HCT116 (cell line): ENCODE data around the gene ACACA. TPM values are rescaled to one million over a fixed set of nuclear protein-coding genes. Genes with fewer than 3 reads are reported as not detected.

Source experiments
- ATAC-seq: fragments of 200-7000 bp; cut with Tn5 transposase; 2 replicates; pipeline ENCODE4 v1.9.1; 2020; ENCODE audit warnings: mild to moderate bottlenecking, moderate library complexity
- BruUV-seq: library from RNA; stranded (reverse); fragments of 400-500 nt; replicated peaks from 2 replicates; lab custom pipeline; 2021; lab: Mats Ljungman, UMichigan
- CTCF ChIA-PET: fragments of 300-600 bp; sonication (Branson Sonifier 250); formaldehyde crosslinking; loops from one replicate; lab custom pipeline; 2021; ENCODE audit warnings: antibody characterized with exemption; lab: Charles Lee
- POLR2A ChIA-PET: fragments of 300-600, 350-600 bp; sonication (Branson Sonifier 250); formaldehyde crosslinking; loops from one replicate; lab custom pipeline; 2021; ENCODE audit warnings: antibody characterized with exemption; lab: Charles Lee
- RAD21 ChIA-PET, 2 experiments: fragments of 300-600 bp; sonication (Branson Sonifier 250); formaldehyde crosslinking; loops; one replicate each; lab custom pipeline; 2023; ENCODE audit warnings: low total read pairs in 2 of 2; ENCODE audit not compliant: uncharacterized antibody in 2 of 2, unreplicated experiment in 2 of 2, low non-redundant PET in 1 of 2; lab: Charles Lee
- DNase-seq: peaks from one replicate; pipeline ENCODE4 v3.0.0-alpha.2; 2010; ENCODE audit warnings: low read depth, low spot score
- H2AFZ ChIP-seq: fragments of 200-600 bp; shearing (Covaris generic), sonication (generic); 2 replicates; pipeline ENCODE4 v1.6.1; 2017; ENCODE audit warnings: low read depth, mixed run types, mixed read lengths, antibody characterized with exemption, low read length; ENCODE audit not compliant: poor library complexity, severe bottlenecking
- H3K27ac ChIP-seq: 2 replicates; pipeline ENCODE4 v1.5.1; 2012; ENCODE audit warnings: low read depth, low read length
- H3K27me3 ChIP-seq: fragments of 200-600 bp; sonication (generic); 2 replicates; pipeline ENCODE4 v1.6.1; 2016; ENCODE audit warnings: mixed run types, low read length, mixed read lengths; ENCODE audit not compliant: insufficient read depth
- H3K36me3 ChIP-seq, 2 experiments: fragments of 200-500 bp in 1 of 2; fragments of 200-600 bp in 1 of 2; sonication (Bioruptor generic) in 1 of 2; sonication (generic) in 1 of 2; 2 replicates each; pipeline versions ENCODE4 v1.5.1 to v1.6.1; 2014 to 2016; ENCODE audit warnings: low read length in 2 of 2, inconsistent platforms in 1 of 2, mixed read lengths in 1 of 2, mixed run types in 1 of 2; ENCODE audit not compliant: insufficient read depth in 2 of 2, control insufficient read depth in 1 of 2
- H3K4me1 ChIP-seq, 2 experiments: fragments of 200-600 bp in 1 of 2; sonication (generic) in 1 of 2; 2 replicates each; pipeline versions ENCODE4 v1.5.1 to v1.6.1; 2012 to 2017; ENCODE audit warnings: low read length in 2 of 2, inconsistent platforms in 1 of 2, mild to moderate bottlenecking in 1 of 2, mixed read lengths in 1 of 2, mixed run types in 1 of 2, moderate library complexity in 1 of 2; ENCODE audit not compliant: insufficient read depth in 2 of 2, control insufficient read depth in 1 of 2
- H3K4me2 ChIP-seq: fragments of 200-600 bp; sonication (generic); 2 replicates; pipeline ENCODE4 v1.6.1; 2017; ENCODE audit warnings: mixed run types, low read length, mixed read lengths
- H3K4me3 ChIP-seq, 2 experiments: fragments of 200-600 bp in 1 of 2; sonication (generic) in 1 of 2; replicated peaks in 1 of 2; 2 replicates each; pipeline ENCODE4 v1.5.1; 2011 to 2016; ENCODE audit warnings: low read length in 2 of 2, control low read depth in 1 of 2, low read depth in 1 of 2, mild to moderate bottlenecking in 1 of 2, mixed read lengths in 1 of 2, mixed run types in 1 of 2
- H3K79me2 ChIP-seq: fragments of 200-600 bp; sonication (generic); 2 replicates; pipeline ENCODE4 v1.6.1; 2017; ENCODE audit warnings: mild to moderate bottlenecking, mixed run types, low read length, moderate library complexity, mixed read lengths; ENCODE audit not compliant: insufficient read depth
- H3K9ac ChIP-seq: fragments of 200-600 bp; sonication (generic); 2 replicates; pipeline ENCODE4 v1.6.1; 2016; ENCODE audit warnings: low read length, mixed read lengths
- H3K9me2 ChIP-seq: fragments of 200-600 bp; sonication (generic), shearing (Covaris generic); 2 replicates; pipeline ENCODE4 v1.6.1; 2017; ENCODE audit warnings: mixed run types, mild to moderate bottlenecking, moderate library complexity; ENCODE audit not compliant: insufficient read depth
- H3K9me3 ChIP-seq, 2 experiments: fragments of 200-500 bp in 1 of 2; fragments of 200-600 bp in 1 of 2; sonication (Bioruptor generic) in 1 of 2; sonication (generic) in 1 of 2; 2 replicates each; pipeline ENCODE4 v1.6.1; 2014 to 2017; ENCODE audit warnings: low read length in 2 of 2, mixed read lengths in 2 of 2, inconsistent platforms in 1 of 2, low read depth in 1 of 2, mild to moderate bottlenecking in 1 of 2, mixed run types in 1 of 2, moderate library complexity in 1 of 2; ENCODE audit not compliant: control insufficient read depth in 1 of 2, insufficient read depth in 1 of 2
- H4K20me1 ChIP-seq: fragments of 200-600 bp; sonication (generic), shearing (Covaris generic); 2 replicates; pipeline ENCODE4 v1.6.1; 2017; ENCODE audit warnings: mixed run types, mild to moderate bottlenecking, moderate library complexity; ENCODE audit not compliant: insufficient read depth
- EGR1 ChIP-seq: IDR thresholded peaks from 2 replicates; pipeline ENCODE4 v1.6.1; 2012; ENCODE audit warnings: low read depth
- ELF1 ChIP-seq: IDR thresholded peaks from 2 replicates; pipeline ENCODE4 v1.6.1; 2012; ENCODE audit warnings: low read depth, borderline replicate concordance
- EZH2 ChIP-seq: fragments of 200-600 bp; sonication (generic); IDR thresholded peaks from 2 replicates; pipeline ENCODE4 v1.6.1; 2017; ENCODE audit warnings: antibody characterized with exemption, mixed run types
- EZH2phosphoT487 ChIP-seq: fragments of 200-600 bp; IDR thresholded peaks from 2 replicates; pipeline ENCODE4 v1.6.1; 2018; ENCODE audit warnings: antibody characterized with exemption, borderline replicate concordance
- FOSL1 ChIP-seq: IDR thresholded peaks from 2 replicates; pipeline ENCODE4 v1.6.1; 2012; ENCODE audit warnings: low read depth
- JUND ChIP-seq: IDR thresholded peaks from 2 replicates; pipeline ENCODE4 v1.6.1; 2012
- POLR2A ChIP-seq: IDR thresholded peaks from 2 replicates; pipeline ENCODE4 v1.7.0; 2011; ENCODE audit warnings: borderline replicate concordance; ENCODE audit not compliant: insufficient read depth, insufficient read length; ENCODE audit errors: extremely low read depth
- POLR2AphosphoS5 ChIP-seq: IDR thresholded peaks from 2 replicates; pipeline ENCODE4 v1.6.1; 2011; ENCODE audit warnings: mild to moderate bottlenecking, low read depth, low read length, moderate library complexity
- SIN3A ChIP-seq: IDR thresholded peaks from 2 replicates; pipeline ENCODE4 v1.6.1; 2012; ENCODE audit warnings: low read depth
- SP1 ChIP-seq: IDR thresholded peaks from 2 replicates; pipeline ENCODE4 v1.6.1; 2012; ENCODE audit warnings: low read depth
- TCF7L2 ChIP-seq: IDR thresholded peaks from 2 replicates; pipeline ENCODE4 v1.7.0; 2011; ENCODE audit warnings: borderline replicate concordance, inconsistent platforms; ENCODE audit not compliant: insufficient read depth, insufficient read length; ENCODE audit errors: extremely low read depth
- ZFX ChIP-seq: fragments of 450-650 bp; IDR thresholded peaks from 2 replicates; pipeline ENCODE4 v1.6.1; 2017
- intact Hi-C: fragments of 100-400 bp; cut with micrococcal nuclease; formaldehyde crosslinking; loops from 2 replicates; pipeline ENCODE4 v1.10.0; 2022
- total RNA-seq: library from RNA; stranded (reverse); gene quantifications from one replicate; pipeline ENCODE4 v1.2.1, GENCODE V29; 2021; ENCODE audit not compliant: unreplicated experiment
- TF ChIP-seq, protein P1 (sequence below): IDR thresholded peaks from 2 replicates; pipeline ENCODE4 v1.6.1; 2012

The ACACA gene
- total RNA-seq, 1 experiment from 2014 or later: 161 TPM

DNA sequence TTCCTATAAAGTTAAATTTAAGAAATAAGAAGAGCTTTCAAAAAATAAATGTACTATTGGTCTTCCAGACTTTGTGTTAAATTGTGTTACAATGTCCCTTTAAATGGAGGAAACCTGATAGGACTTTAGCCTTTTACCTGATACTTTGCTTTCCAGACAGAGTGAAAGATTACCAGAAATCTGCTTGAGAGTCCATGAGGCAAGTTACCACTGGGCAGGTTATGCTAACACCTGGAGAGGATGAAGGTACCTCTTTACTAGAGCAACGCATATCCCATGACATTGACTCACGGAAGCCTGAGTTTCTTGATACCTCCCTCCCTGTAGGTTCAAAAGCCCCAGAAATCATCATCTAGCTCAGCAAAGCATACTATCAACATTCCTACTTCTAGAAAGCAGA is 174.7 kb downstream of the ACACA start:
- ChIA-PET POLR2A (interaction anchor here (0.8 kb wide), 1 partner anchor 158 kb away, joined by 3 read pairs; no protein-coding TSS in a partner anchor), CTCF (interaction anchor here (2.2 kb wide), 1 partner anchor 8 kb away, joined by 5 read pairs; no protein-coding TSS in a partner anchor), RAD21 (no interaction called here)
- Histone ChIP-seq H3K79me2 (no peaks in the 10 kb centered on the region), H3K4me3 (no peak overlapping the region), H3K36me3 (peaks cover 16 to 42% of the 10 kb centered on the region in 2 experiments; a peak in 3 of 4 replicates), H3K9ac (no peak overlapping the region), H2AFZ (no peak overlapping the region), H3K9me3 (no peaks in the 10 kb centered on the region), H3K4me2 (no peak overlapping the region)
- intact Hi-C loops: loop anchor here (10.0 kb wide), 1 partner anchor 343 kb away; no protein-coding TSS in a partner anchor
- ATAC-seq: no peak
- TF ChIP-seq EZH2phosphoT487 (no peak), ZFX (no peak), SP1 (no peak), FOSL1 (no peak), ELF1 (no peak), JUND (no peak), SIN3A (no peak), POLR2A (no peak), EGR1 (no peak), EZH2 (no peak), TCF7L2 (no peak), POLR2AphosphoS5 (no peak)
- TF ChIP-seq, protein P1, sequence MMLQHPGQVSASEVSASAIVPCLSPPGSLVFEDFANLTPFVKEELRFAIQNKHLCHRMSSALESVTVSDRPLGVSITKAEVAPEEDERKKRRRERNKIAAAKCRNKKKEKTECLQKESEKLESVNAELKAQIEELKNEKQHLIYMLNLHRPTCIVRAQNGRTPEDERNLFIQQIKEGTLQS: no peak
- TF ChIP-seq, all 23 proteins: peak for 0
- Histone ChIP-seq H3K27me3 (no peaks in the 10 kb centered on the region), H3K4me1 (no peaks in the 10 kb centered on the region), H3K27ac (no peak overlapping the region), H3K9me2 (no peaks in the 10 kb centered on the region), H4K20me1 (no peaks in the 10 kb centered on the region)
- no TSS peak for BruUV-seq
- no peak for DNase-seq

GRCh38 chr17:37230633-37231032 is 176.0 kb downstream of the ACACA start:
- Histone ChIP-seq H3K36me3 (peaks cover 19 to 44% of the 10 kb centered on the region in 2 experiments; a peak in 3 of 4 replicates), H4K20me1 (no peaks in the 10 kb centered on the region), H3K9ac (no peak overlapping the region), H3K79me2 (no peaks in the 10 kb centered on the region), H3K4me2 (no peak overlapping the region), H3K4me1 (no peaks in the 10 kb centered on the region), H3K27me3 (no peaks in the 10 kb centered on the region), H3K27ac (no peak overlapping the region), H2AFZ (no peak overlapping the region), H3K4me3 (no peak overlapping the region), H3K9me2 (no peaks in the 10 kb centered on the region), H3K9me3 (no peaks in the 10 kb centered on the region)
- no TSS peak for BruUV-seq
- ChIA-PET RAD21 (no interaction called here), POLR2A (no interaction called here), CTCF (interaction anchor here (2.2 kb wide), 1 partner anchor 9 kb away, joined by 5 read pairs; no protein-coding TSS in a partner anchor)
- no peak for ATAC-seq
- intact Hi-C loops: loop anchor here (10.0 kb wide), 1 partner anchor 344 kb away; no protein-coding TSS in a partner anchor
- no peak for DNase-seq
- TF ChIP-seq FOSL1 (no peak), ELF1 (no peak), EGR1 (no peak)
